Measurements from ENCODE around the gene RBMS3. TPM values are rescaled to one million over a fixed set of nuclear protein-coding genes. Genes with fewer than 3 reads are reported as not detected.

RBMS3 gene
- total RNA-seq, 2 experiments from 2014 or later, result 1.0 TPM; not detected in 1

DNA sequence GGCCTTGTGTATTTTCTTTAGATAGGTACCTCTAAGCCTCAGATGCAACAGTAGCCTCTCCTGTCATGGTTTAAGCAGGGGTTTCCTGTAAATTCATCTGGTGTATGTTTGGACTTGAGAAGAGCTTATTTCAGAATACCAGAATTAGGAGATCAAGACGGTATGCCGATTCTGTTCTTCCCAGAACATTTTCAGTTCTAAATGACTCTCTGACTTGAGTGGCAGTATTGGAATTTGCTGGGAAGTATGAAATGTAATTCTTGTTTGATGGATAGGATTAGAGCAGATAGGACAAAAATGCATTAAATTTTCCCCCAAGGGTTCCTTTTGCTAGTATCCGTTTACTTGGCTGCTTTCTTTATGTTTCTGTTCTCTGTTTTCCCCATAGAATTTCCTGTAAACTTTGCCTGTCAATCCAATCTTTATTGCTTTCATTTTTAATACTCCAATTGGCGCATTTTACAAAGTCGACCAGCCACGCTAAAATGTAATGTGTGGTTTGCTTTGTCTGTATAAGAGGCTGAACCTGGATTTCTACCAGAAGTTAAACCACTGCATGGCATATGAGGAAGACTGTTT lies 612.2 kb downstream of the RBMS3 start:
- Histone ChIP-seq H3K4me2 (ENCODE audit: low read length) (no peak overlapping the region), H3K79me2 (ENCODE audit: insufficient read depth, low read depth, low read length) (no peaks in the 10 kb centered on the region), H2AFZ (ENCODE audit: low read length) (no peak overlapping the region), H3K4me1 (ENCODE audit: insufficient read depth, low read length, poor library complexity, severe bottlenecking) (no peaks in the 10 kb centered on the region), H3K36me3 (ENCODE audit: insufficient read depth, low read length) (no peaks in the 10 kb centered on the region), H3K9me2 (ENCODE audit: insufficient read depth, low read length) (peaks cover 3% of the 10 kb centered on the region; the same call in 1 of the 2 replicates), H3K27ac (ENCODE audit: low read depth, low read length, poor library complexity, severe bottlenecking) (no peak overlapping the region), H3K9me3 (ENCODE audit: low read length) (no peaks in the 10 kb centered on the region), H4K20me1 (ENCODE audit: insufficient read depth, low read length) (no peaks in the 10 kb centered on the region), H3K4me3 (ENCODE audit: low read depth, low read length, poor library complexity, severe bottlenecking) (no peak overlapping the region)
- ChIA-PET POLR2A (interaction anchor here (0.6 kb wide), 1 partner anchor 443 kb away, joined by 3 read pairs; no protein-coding TSS in a partner anchor), CTCF (ENCODE audit: unreplicated experiment) (no interaction called here)
- no peak for DNase-seq (ENCODE audit: low spot score)
- TF ChIP-seq, protein P1, sequence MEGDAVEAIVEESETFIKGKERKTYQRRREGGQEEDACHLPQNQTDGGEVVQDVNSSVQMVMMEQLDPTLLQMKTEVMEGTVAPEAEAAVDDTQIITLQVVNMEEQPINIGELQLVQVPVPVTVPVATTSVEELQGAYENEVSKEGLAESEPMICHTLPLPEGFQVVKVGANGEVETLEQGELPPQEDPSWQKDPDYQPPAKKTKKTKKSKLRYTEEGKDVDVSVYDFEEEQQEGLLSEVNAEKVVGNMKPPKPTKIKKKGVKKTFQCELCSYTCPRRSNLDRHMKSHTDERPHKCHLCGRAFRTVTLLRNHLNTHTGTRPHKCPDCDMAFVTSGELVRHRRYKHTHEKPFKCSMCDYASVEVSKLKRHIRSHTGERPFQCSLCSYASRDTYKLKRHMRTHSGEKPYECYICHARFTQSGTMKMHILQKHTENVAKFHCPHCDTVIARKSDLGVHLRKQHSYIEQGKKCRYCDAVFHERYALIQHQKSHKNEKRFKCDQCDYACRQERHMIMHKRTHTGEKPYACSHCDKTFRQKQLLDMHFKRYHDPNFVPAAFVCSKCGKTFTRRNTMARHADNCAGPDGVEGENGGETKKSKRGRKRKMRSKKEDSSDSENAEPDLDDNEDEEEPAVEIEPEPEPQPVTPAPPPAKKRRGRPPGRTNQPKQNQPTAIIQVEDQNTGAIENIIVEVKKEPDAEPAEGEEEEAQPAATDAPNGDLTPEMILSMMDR (conservative IDR thresholded peaks at IDR 0.05; ENCODE audit: low read length), result no peak
- TF ChIP-seq EZH2phosphoT487 (IDR thresholded peaks at IDR 0.05; ENCODE audit: borderline replicate concordance, low read depth, low read length), result no peak
- intact Hi-C loops (cut with micrococcal nuclease; ENCODE audit: unreplicated experiment), result no loop called here
- no TSS peak for BruUV-seq (replicated peaks)

DNA sequence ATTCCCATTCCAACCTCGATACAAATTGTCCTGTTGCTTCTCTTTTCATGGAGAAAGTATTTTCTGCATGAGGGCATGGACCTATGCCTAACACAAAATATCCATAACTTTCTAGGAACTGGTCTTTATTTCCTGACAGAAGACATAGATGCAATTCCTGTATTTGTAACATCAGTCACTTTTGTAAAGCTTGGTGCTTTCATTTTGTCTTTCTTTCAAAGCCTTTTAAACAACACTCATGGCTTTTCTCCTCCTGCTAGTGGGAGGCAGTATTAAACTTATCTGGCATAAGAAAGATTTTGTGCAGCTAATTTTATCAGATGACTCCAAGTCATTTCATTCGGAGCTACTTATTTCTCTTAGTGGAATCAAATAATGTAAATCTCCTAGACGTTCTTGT lies 616.0 kb downstream of the RBMS3 start:
- H3K4me1 ChIP-seq (ENCODE audit: insufficient read depth, low read length, poor library complexity, severe bottlenecking), result no peaks in the 10 kb centered on the region
- CTCF ChIA-PET (ENCODE audit: unreplicated experiment), result no interaction called here
- no peaks in the 10 kb centered on the region for H3K79me2 ChIP-seq (ENCODE audit: insufficient read depth, low read depth, low read length)
- no peak for DNase-seq (ENCODE audit: low spot score)
- H3K36me3 ChIP-seq (ENCODE audit: insufficient read depth, low read length), result no peaks in the 10 kb centered on the region
- POLR2A ChIA-PET, result interaction anchor here (0.7 kb wide), 1 partner anchor 914 kb away, joined by 3 read pairs; no protein-coding TSS in a partner anchor
- H3K4me3 ChIP-seq (ENCODE audit: low read depth, low read length, poor library complexity, severe bottlenecking), result no peak overlapping the region
- TF ChIP-seq, protein P1 (conservative IDR thresholded peaks at IDR 0.05; ENCODE audit: low read length), result no peak
- TF ChIP-seq EZH2phosphoT487 (IDR thresholded peaks at IDR 0.05; ENCODE audit: borderline replicate concordance, low read depth, low read length), result no peak
- no peak overlapping the region for H2AFZ ChIP-seq (ENCODE audit: low read length)
- H3K27ac ChIP-seq (ENCODE audit: low read depth, low read length, poor library complexity, severe bottlenecking), result no peak overlapping the region
- BruUV-seq (replicated peaks), result no TSS peak
- H4K20me1 ChIP-seq (ENCODE audit: insufficient read depth, low read length), result no peaks in the 10 kb centered on the region
- H3K9me2 ChIP-seq (ENCODE audit: insufficient read depth, low read length), result no peaks in the 10 kb centered on the region
- no peak overlapping the region for H3K4me2 ChIP-seq (ENCODE audit: low read length)
- intact Hi-C loops (cut with micrococcal nuclease; ENCODE audit: unreplicated experiment), result loop anchor here (2.0 kb wide), 1 partner anchor 74 kb away; no protein-coding TSS in a partner anchor
- H3K9me3 ChIP-seq (ENCODE audit: low read length), result no peaks in the 10 kb centered on the region

DNA sequence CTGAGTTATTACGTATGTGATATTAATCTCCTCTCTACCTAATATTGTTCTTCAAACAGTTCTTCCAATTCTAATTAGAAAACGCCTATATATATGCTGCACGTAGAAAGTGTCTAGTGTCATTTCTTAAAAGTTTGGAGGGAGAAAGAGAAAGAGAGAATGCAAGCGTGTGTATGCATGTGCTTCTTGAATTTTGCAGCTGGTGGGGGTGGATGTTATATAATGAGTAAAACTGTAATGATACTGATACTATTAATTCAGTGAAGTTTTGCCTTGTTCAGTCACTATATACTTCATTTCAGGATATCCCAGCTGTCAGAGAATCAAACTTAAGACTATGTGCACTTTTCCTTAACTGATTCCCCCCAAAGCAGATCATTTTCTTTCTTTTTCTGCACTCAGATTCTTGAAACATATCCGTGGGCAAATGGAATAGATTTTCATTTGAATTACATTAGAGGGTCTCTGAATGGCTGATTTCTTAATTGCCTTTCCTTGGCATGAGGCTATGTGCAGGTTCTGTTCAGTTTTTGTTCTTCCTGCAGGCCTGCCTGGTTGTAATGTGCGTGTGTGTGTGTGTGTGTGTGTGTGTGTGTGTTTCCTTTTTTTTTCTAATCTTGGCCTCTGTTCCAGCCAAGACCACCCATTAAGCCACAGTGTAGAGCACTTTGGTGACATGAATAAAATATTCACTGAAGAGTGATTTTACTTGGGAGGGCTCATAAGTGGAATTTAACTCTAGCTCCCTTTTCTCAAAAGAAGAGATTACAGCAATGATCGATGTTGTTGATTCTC lies 617.5 kb downstream of the RBMS3 start:
- H3K4me3 ChIP-seq (ENCODE audit: low read depth, low read length, poor library complexity, severe bottlenecking), result no peak overlapping the region
- H3K36me3 ChIP-seq (ENCODE audit: insufficient read depth, low read length), result no peaks in the 10 kb centered on the region
- POLR2A ChIA-PET, result interaction anchor here (0.7 kb wide), 1 partner anchor 360 kb away, joined by 3 read pairs; no protein-coding TSS in a partner anchor

More for the DNA sequence above, 617.5 kb downstream of the RBMS3 start:
- CTCF ChIA-PET (ENCODE audit: unreplicated experiment), result no interaction called here
- BruUV-seq (replicated peaks), result no TSS peak
- TF ChIP-seq, protein P1 (conservative IDR thresholded peaks at IDR 0.05; ENCODE audit: low read length), result no peak
- no peak for TF ChIP-seq EZH2phosphoT487 (IDR thresholded peaks at IDR 0.05; ENCODE audit: borderline replicate concordance, low read depth, low read length)
- intact Hi-C loops (cut with micrococcal nuclease; ENCODE audit: unreplicated experiment), result no loop called here
- H4K20me1 ChIP-seq (ENCODE audit: insufficient read depth, low read length), result no peaks in the 10 kb centered on the region
- DNase-seq (ENCODE audit: low spot score), result no peak
- no peaks in the 10 kb centered on the region for H3K9me3 ChIP-seq (ENCODE audit: low read length)
- H3K4me1 ChIP-seq (ENCODE audit: insufficient read depth, low read length, poor library complexity, severe bottlenecking), result no peaks in the 10 kb centered on the region
- no peaks in the 10 kb centered on the region for H3K9me2 ChIP-seq (ENCODE audit: insufficient read depth, low read length)
- no peak overlapping the region for H3K4me2 ChIP-seq (ENCODE audit: low read length)
- no peaks in the 10 kb centered on the region for H3K79me2 ChIP-seq (ENCODE audit: insufficient read depth, low read depth, low read length)
- no peak overlapping the region for H3K27ac ChIP-seq (ENCODE audit: low read depth, low read length, poor library complexity, severe bottlenecking)
- H2AFZ ChIP-seq (ENCODE audit: low read length), result no peak overlapping the region

Data from OCI-LY7 (cell line).